Neural cell (in vitro differentiated cells): ENCODE measurements around the gene PHF2. TPM values are rescaled to one million over a fixed set of nuclear protein-coding genes. Genes with fewer than 3 reads are reported as not detected.

Source experiments
- H2AFZ ChIP-seq: fragments of 200-600, 300-800 bp; sonication (generic), shearing (Covaris generic); 2 replicates; pipeline ENCODE4 v1.6.0; 2014; ENCODE audit warnings: low read depth, mild to moderate bottlenecking, antibody characterized with exemption, low read length, moderate library complexity
- H3F3A ChIP-seq: fragments of 200-600 bp; shearing (Covaris generic); 2 replicates; pipeline ENCODE4 v1.6.1; 2016; ENCODE audit warnings: mild to moderate bottlenecking, moderate library complexity, mixed read lengths, antibody characterized with exemption, low read length; ENCODE audit not compliant: insufficient read depth, poor library complexity, severe bottlenecking
- H3K27ac ChIP-seq: fragments of 200-600, 300-800 bp; sonication (generic), shearing (Covaris generic); 2 replicates; pipeline ENCODE4 v1.5.1; 2014; ENCODE audit warnings: mild to moderate bottlenecking, low read length, moderate library complexity
- H3K27me3 ChIP-seq: fragments of 300-800, 200-600 bp; sonication (generic), shearing (Covaris generic); 2 replicates; pipeline ENCODE4 v1.6.0; 2014; ENCODE audit warnings: mild to moderate bottlenecking, low read depth, low read length, moderate library complexity; ENCODE audit not compliant: insufficient read depth
- H3K36me3 ChIP-seq: fragments of 300-800, 200-600 bp; sonication (generic), shearing (Covaris generic); 2 replicates; pipeline ENCODE4 v1.5.1; 2014; ENCODE audit warnings: mild to moderate bottlenecking, antibody characterized with exemption, low read length, moderate library complexity; ENCODE audit not compliant: insufficient read depth
- H3K4me2 ChIP-seq: fragments of 300-800, 200-600 bp; sonication (generic), shearing (Covaris generic); 2 replicates; pipeline ENCODE4 v1.6.0; 2014; ENCODE audit warnings: mild to moderate bottlenecking, low read length
- H3K4me3 ChIP-seq: fragments of 300-800, 200-600 bp; sonication (generic), shearing (Covaris generic); 2 replicates; pipeline ENCODE4 v1.5.1; 2014; ENCODE audit warnings: mild to moderate bottlenecking, low read length, moderate library complexity
- H3K79me2 ChIP-seq: fragments of 200-600 bp; shearing (Covaris generic); replicated peaks from 2 replicates; pipeline ENCODE4 v1.6.0; 2014; ENCODE audit warnings: mild to moderate bottlenecking, low read length, moderate library complexity; ENCODE audit not compliant: insufficient read depth
- H3K9ac ChIP-seq: fragments of 300-800, 200-600 bp; sonication (generic), shearing (Covaris generic); 2 replicates; pipeline ENCODE4 v1.6.1; 2016; ENCODE audit warnings: mild to moderate bottlenecking, low read length, mixed read lengths
- H3K9me2 ChIP-seq: fragments of 200-600 bp; shearing (Covaris generic); 2 replicates; pipeline ENCODE4 v1.6.1; 2016; ENCODE audit warnings: mild to moderate bottlenecking, low read length, mixed read lengths; ENCODE audit not compliant: insufficient read depth
- H3K9me3 ChIP-seq: fragments of 200-600, 300-800 bp; sonication (generic), shearing (Covaris generic); 2 replicates; pipeline ENCODE4 v1.6.1; 2016; ENCODE audit warnings: mild to moderate bottlenecking, mixed run types, low read length, moderate library complexity, mixed read lengths
- H4K20me1 ChIP-seq: fragments of 200-600 bp; shearing (Covaris generic); 2 replicates; pipeline ENCODE4 v1.6.1; 2016; ENCODE audit warnings: mild to moderate bottlenecking, mixed run types; ENCODE audit not compliant: insufficient read depth
- CTCF ChIP-seq: fragments of 450-650 bp; IDR thresholded peaks from 2 replicates; pipeline ENCODE4 v1.5.1; 2014; ENCODE audit warnings: antibody characterized with exemption, mild to moderate bottlenecking, moderate library complexity; ENCODE audit not compliant: poor library complexity, severe bottlenecking
- EP300 ChIP-seq: fragments of 450-650 bp; conservative IDR thresholded peaks from 2 replicates; pipeline ENCODE4 v1.6.1; 2014; ENCODE audit warnings: antibody characterized with exemption, mild to moderate bottlenecking, moderate library complexity; ENCODE audit not compliant: poor library complexity, severe bottlenecking
- EZH2 ChIP-seq: fragments of 200-600, 300-800 bp; shearing (Covaris generic), sonication (generic); IDR thresholded peaks from 2 replicates; pipeline ENCODE4 v1.6.1; 2014; ENCODE audit warnings: antibody characterized with exemption, low read length, borderline replicate concordance, mild to moderate bottlenecking; ENCODE audit not compliant: insufficient read depth, poor library complexity, severe bottlenecking
- MXI1 ChIP-seq: fragments of 450-650 bp; conservative IDR thresholded peaks from 2 replicates; pipeline ENCODE4 v1.6.1; 2014; ENCODE audit warnings: antibody characterized with exemption, mild to moderate bottlenecking; ENCODE audit not compliant: poor library complexity, severe bottlenecking
- POLR2AphosphoS5 ChIP-seq: IDR thresholded peaks from 2 replicates; pipeline ENCODE4 v1.6.1; 2012
- RAD21 ChIP-seq: fragments of 450-650 bp; conservative IDR thresholded peaks from 2 replicates; pipeline ENCODE4 v1.6.1; 2014; ENCODE audit warnings: antibody characterized with exemption, mild to moderate bottlenecking, moderate library complexity
- REST ChIP-seq: IDR thresholded peaks from 2 replicates; pipeline ENCODE4 v1.6.1; 2012; ENCODE audit warnings: borderline replicate concordance
- SMC3 ChIP-seq: fragments of 450-650 bp; conservative IDR thresholded peaks from 2 replicates; pipeline ENCODE4 v1.6.1; 2014; ENCODE audit warnings: antibody characterized with exemption, mild to moderate bottlenecking, moderate library complexity; ENCODE audit not compliant: poor library complexity
- TAF1 ChIP-seq: IDR thresholded peaks from 2 replicates; pipeline ENCODE4 v1.6.1; 2012; ENCODE audit warnings: low read depth
- polyA plus RNA-seq: library from polyadenylated mRNA; depleted of rRNA; stranded (reverse); fragments of >200 nt; gene quantifications from 2 replicates; pipeline ENCODE4 v1.2.3, GENCODE V29; 2014

PHF2 gene
- polyA plus RNA-seq, 1 donor from 2014 or later, result 42.4 TPM

GRCh38 chr9:93577975-93578682 lies 1.7 kb downstream of the PHF2 start:
- Histone ChIP-seq H2AFZ (no peak overlapping the region), H4K20me1 (peaks cover 6% of the 10 kb centered on the region), H3K4me2 (peak overlapping the region; percentile 88), H3K9ac (peak overlapping the region; percentile 68), H3F3A (no peaks in the 10 kb centered on the region), H3K27me3 (no peaks in the 10 kb centered on the region), H3K79me2 (peaks cover 69% of the 10 kb centered on the region), H3K9me3 (no peaks in the 10 kb centered on the region), H3K9me2 (no peaks in the 10 kb centered on the region), H3K36me3 (no peaks in the 10 kb centered on the region), H3K4me3 (peak overlapping the region; percentile 83), H3K27ac (no peak overlapping the region)
- TF ChIP-seq TAF1 (no peak), MXI1 (no peak), SMC3 (no peak), CTCF (no peak), EZH2 (no peak)

- no peak overlapping the region for H3K4me2 ChIP-seq
- no peaks in the 10 kb centered on the region for H3F3A ChIP-seq
- peaks cover 75% of the 10 kb centered on the region for H3K79me2 ChIP-seq
- H3K27ac ChIP-seq, result no peak overlapping the region
- no peak for TF ChIP-seq SMC3
- H3K9me3 ChIP-seq, result no peaks in the 10 kb centered on the region
- no peaks in the 10 kb centered on the region for H3K9me2 ChIP-seq
- H4K20me1 ChIP-seq, result peaks cover 6% of the 10 kb centered on the region
- H2AFZ ChIP-seq, result no peak overlapping the region
- H3K4me3 ChIP-seq, result peak overlapping the region; percentile 83
- H3K9ac ChIP-seq, result no peak overlapping the region
- H3K27me3 ChIP-seq, result no peaks in the 10 kb centered on the region
- H3K36me3 ChIP-seq, result no peaks in the 10 kb centered on the region
These were observed 2.5 kb downstream of the PHF2 start for GRCh38 chr9:93578844-93579243.

GRCh38 chr9:93579711-93580516 lies 3.5 kb downstream of the PHF2 start:
- Histone ChIP-seq H3K4me2 (no peak overlapping the region), H3K36me3 (no peaks in the 10 kb centered on the region), H3K9ac (no peak overlapping the region), H3F3A (no peaks in the 10 kb centered on the region), H3K79me2 (peaks cover 71% of the 10 kb centered on the region), H2AFZ (no peak overlapping the region), H3K9me3 (no peaks in the 10 kb centered on the region), H3K9me2 (no peaks in the 10 kb centered on the region), H4K20me1 (peaks cover 6% of the 10 kb centered on the region), H3K4me3 (peak overlapping the region; percentile 83), H3K27ac (no peak overlapping the region), H3K27me3 (no peaks in the 10 kb centered on the region)
- TF ChIP-seq EZH2, result no peak
- no peak for TF ChIP-seq EP300
- no peak for TF ChIP-seq RAD21
- no peak for TF ChIP-seq SMC3
- no peak for TF ChIP-seq MXI1
- no peak for TF ChIP-seq REST
- TF ChIP-seq POLR2AphosphoS5, result no peak
- no peak for TF ChIP-seq CTCF
- TF ChIP-seq TAF1, result no peak
